SK-N-MC (cell line): ENCODE results near the gene PWP1.
"Not testable (repeated sequence)": the region's sequence is repeated elsewhere in the genome, so short reads cannot be mapped to it uniquely, and the experiment has no call there.

Experiments
- DNase-seq: peaks from one replicate; pipeline ENCODE4 v3.0.0-alpha.2; 2011; ENCODE audit warnings: low read depth, low spot score
- H3K27ac ChIP-seq: fragments of 200-600 bp; sonication (generic); 2 replicates; pipeline ENCODE4 v1.5.1; 2016; ENCODE audit warnings: mixed run types
- H3K36me3 ChIP-seq: fragments of 200-600 bp; sonication (generic); 2 replicates; pipeline ENCODE4 v1.6.1; 2017; ENCODE audit warnings: antibody characterized with exemption, low read length, mixed read lengths; ENCODE audit not compliant: insufficient read depth
- H3K4me3 ChIP-seq: fragments of 200-600 bp; sonication (generic); 2 replicates; pipeline ENCODE4 v1.5.1; 2016
- H3K9ac ChIP-seq: fragments of 200-600 bp; sonication (generic); 2 replicates; pipeline ENCODE4 v1.8.0; 2017; ENCODE audit warnings: mixed run types, mixed read lengths; ENCODE audit not compliant: insufficient read length
- H3K9me3 ChIP-seq: fragments of 200-600 bp; sonication (generic); 2 replicates; pipeline ENCODE4 v1.6.1; 2017; ENCODE audit warnings: low read depth, mild to moderate bottlenecking, antibody characterized with exemption, low read length, moderate library complexity, mixed read lengths
- EZH2 ChIP-seq: fragments of 200-600 bp; sonication (generic); IDR thresholded peaks from one replicate; pipeline ENCODE4 v1.6.1; 2017; ENCODE audit warnings: antibody characterized with exemption
- FOXP2 ChIP-seq: optimal IDR thresholded peaks from 2 replicates; pipeline ENCODE3; 2011; ENCODE audit warnings: mild to moderate bottlenecking, moderate library complexity; ENCODE audit not compliant: insufficient read depth; ENCODE audit errors: extremely low read length, control extremely low read depth
- POLR2AphosphoS5 ChIP-seq: IDR thresholded peaks from 2 replicates; pipeline ENCODE4 v1.6.1; 2012; ENCODE audit warnings: mild to moderate bottlenecking, low read depth, low read length, borderline replicate concordance

PWP1 gene

DNA sequence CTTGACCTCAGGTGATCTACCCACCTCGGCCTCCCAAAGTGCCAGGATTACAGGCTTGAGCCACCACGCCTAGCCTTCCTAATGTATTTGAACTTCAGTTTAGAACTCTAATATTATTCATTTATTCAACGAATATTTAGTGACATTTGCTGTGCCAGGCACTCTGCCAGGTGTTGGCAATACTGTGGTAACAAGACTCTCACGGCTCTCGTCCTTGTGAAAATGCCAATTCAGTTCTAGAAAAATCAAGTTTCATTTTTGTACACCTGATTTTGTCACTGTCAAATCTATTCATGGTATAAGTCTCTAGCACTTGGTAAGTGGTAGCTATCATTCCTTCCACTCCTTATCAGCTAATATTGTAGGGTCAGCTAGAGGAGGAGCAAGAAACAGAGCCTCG lies 6.3 kb upstream of the PWP1 start:
- H3K27ac ChIP-seq: no peak overlapping the region
- no peaks in the 10 kb centered on the region for H3K36me3 ChIP-seq
- no peak overlapping the region for H3K4me3 ChIP-seq
- H3K9ac ChIP-seq: no peak overlapping the region
- no peaks in the 10 kb centered on the region for H3K9me3 ChIP-seq
- no peak for DNase-seq
- no peak for TF ChIP-seq FOXP2
- TF ChIP-seq EZH2: no peak
- TF ChIP-seq POLR2AphosphoS5: no peak

DNA sequence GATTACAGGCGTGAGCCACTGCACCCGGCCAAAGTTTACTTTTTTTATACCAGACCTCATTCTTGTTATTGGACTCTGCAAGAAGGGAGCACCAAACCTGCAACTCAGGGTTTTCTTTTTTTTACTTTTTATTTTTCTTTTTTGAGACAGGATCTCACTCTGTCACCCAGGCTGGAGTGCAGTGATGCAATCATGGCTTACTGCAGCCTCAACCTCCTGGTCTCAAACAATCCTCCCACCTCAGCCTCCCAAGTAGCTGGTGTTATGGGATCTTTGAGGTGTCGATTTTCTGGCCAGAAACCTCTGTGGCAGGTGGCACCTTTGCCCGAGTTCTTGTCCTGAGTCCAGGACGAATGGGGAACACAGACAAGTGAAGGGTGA lies 4.2 kb upstream of the PWP1 start:
- Histone ChIP-seq H3K4me3 (no peak overlapping the region), H3K27ac (no peak overlapping the region), H3K9me3 (no peaks in the 10 kb centered on the region), H3K36me3 (no peaks in the 10 kb centered on the region), H3K9ac (no peak overlapping the region)
- no peak for DNase-seq
- TF ChIP-seq EZH2 (no peak), POLR2AphosphoS5 (no peak), FOXP2 (no peak)

DNA sequence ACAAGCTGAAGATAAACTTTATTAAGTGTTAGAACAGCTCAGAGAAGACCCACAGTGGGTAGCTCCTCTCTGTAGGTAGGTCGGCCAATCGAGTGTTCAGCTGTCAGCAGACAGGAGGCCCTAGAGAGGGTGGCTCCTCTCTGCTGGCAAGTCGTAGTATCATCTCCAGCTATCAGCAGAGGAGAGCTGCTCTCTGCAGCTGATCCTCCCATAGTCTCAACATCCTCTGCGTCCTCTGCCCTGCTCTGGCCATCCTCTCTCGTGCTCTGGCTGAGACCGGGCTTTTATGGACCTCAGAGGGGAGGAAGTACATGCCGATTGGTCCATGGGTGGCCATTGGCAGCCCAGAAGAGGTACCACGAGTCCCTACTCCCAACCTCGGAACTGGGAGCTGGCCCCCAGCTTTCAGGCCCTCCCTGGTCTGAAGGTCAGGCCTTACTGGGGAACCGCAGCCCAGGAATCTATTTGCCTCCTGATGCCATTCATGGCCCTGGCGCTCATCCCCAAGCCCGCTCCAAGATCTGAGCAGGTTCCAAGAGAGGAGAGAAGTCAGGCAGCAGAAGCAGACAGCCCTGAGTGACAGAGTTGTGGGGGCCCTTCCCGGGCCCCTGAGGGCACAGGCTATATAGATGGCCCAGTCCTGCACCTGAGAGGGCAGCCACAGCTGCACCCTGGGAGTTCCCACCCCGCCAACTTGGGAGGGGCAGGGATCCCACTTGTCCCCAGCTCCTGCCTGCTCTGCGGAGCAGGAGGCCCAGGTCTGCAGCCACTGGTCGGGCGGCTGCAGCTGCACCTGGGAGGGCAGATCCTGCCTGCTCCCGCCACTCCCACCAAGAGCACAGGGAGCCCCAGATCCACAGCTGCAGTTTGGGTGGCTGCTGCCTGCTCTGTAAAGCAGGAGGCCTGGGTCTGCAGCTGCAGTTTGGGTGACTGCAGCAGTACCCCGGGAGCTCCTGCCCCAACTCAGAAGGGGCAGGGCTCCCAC lies 3.5 kb upstream of the PWP1 start:
- Histone ChIP-seq H3K9ac (no peak overlapping the region), H3K27ac (no peak overlapping the region), H3K36me3 (no peaks in the 10 kb centered on the region; the same call in 1 of the 2 replicates), H3K4me3 (no peak overlapping the region), H3K9me3 (no peaks in the 10 kb centered on the region)
- DNase-seq: no peak
- TF ChIP-seq POLR2AphosphoS5: no peak
- no peak for TF ChIP-seq EZH2
- no peak for TF ChIP-seq FOXP2

DNA sequence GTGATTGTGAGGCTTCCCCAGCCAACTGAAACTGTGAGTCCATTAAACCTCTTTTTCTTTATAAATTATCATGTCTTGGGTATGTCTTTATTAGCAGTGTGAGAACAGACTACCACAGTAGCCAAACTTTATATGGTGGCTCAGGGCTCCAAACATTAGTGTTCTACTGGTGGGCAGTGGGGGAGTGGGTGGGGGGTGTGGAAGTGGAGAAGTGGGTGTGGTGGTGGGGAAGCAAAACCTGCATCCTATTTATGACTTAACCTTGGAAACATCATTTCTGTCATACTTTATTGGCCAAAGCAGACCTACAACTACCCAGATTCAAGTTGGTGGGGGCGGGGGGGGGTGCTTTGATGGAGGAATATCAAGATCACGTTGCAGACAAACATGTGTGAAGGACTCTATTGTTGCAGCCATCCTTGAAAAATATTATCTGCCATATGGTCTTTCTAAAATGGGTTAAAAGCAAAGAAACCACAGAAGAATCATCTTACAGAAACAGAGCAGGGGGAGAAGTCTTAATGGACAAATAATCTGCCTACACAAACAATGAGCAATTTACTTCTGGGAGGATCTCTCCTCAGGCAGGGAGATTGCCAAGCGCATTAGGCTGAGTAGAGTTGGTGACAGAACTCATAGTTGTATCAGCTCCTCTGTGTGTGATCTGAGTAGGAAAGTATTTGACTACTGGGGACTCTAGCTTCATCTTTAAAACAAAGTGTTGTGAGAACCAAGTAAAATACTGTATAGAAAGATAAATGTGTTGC lies 1.4 kb upstream of the PWP1 start:
- Histone ChIP-seq H3K36me3 (peaks cover 11% of the 10 kb centered on the region), H3K9me3 (no peaks in the 10 kb centered on the region), H3K4me3 (peak overlapping the region; percentile 94; the same call in 1 of the 2 replicates), H3K27ac (no peak overlapping the region), H3K9ac (no peak overlapping the region)
- no peak for DNase-seq
- TF ChIP-seq POLR2AphosphoS5: no peak
- no peak for TF ChIP-seq EZH2
- no peak for TF ChIP-seq FOXP2

DNA sequence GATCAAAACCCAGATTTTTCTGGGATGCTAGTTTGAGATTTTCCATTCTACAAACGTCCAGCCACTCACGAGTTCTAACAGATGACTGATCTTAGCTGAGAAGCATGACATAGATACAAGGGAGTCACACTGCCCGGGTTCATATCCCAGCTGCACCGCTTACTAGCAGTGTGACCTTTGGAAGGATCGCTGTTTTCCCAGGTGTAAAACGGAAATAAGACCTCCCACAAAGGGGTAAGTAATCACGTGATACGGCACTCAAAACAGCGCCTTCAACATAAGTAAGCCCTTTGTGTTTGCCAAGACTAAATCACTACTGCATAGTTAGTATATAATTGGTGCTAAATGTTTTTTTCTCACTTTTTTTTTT lies 624 bp upstream of the PWP1 start:
- DNase-seq: no peak
- H3K9ac ChIP-seq: peak overlapping the region; percentile 92
- no peaks in the 10 kb centered on the region for H3K9me3 ChIP-seq
- TF ChIP-seq FOXP2 (no peak), EZH2 (no peak), POLR2AphosphoS5 (no peak)
- H3K27ac ChIP-seq: peak overlapping the region; percentile 20; the same call in 1 of the 2 replicates
- peaks cover 18% of the 10 kb centered on the region for H3K36me3 ChIP-seq
- peak overlapping the region; percentile 94 for H3K4me3 ChIP-seq

GRCh38 chr12:107695772-107696171 lies 10.2 kb downstream of the PWP1 start:
- Histone ChIP-seq H3K36me3 (peaks cover 96% of the 10 kb centered on the region), H3K27ac (peak overlapping the region; percentile 25; the same call in 1 of the 2 replicates)
- not testable (repeated sequence) for DNase-seq, H3K9ac ChIP-seq, H3K9me3 ChIP-seq, H3K4me3 ChIP-seq

GRCh38 chr12:107702106-107702505 lies 16.5 kb downstream of the PWP1 start:
- no peak overlapping the region for H3K27ac ChIP-seq
- TF ChIP-seq EZH2 (no peak), POLR2AphosphoS5 (no peak), FOXP2 (no peak)
- peaks cover 87% of the 10 kb centered on the region for H3K36me3 ChIP-seq

GRCh38 chr12:107704041-107704440 lies 18.4 kb downstream of the PWP1 start:
- no peak overlapping the region for H3K9ac ChIP-seq
- peaks cover 82% of the 10 kb centered on the region for H3K36me3 ChIP-seq
- no peak overlapping the region for H3K27ac ChIP-seq
- TF ChIP-seq FOXP2 (no peak), POLR2AphosphoS5 (no peak), EZH2 (no peak)
- DNase-seq: no peak
- H3K9me3 ChIP-seq: 0 out of 2 replicates have a peak, but pooled peaks cover 7% of the 10 kb centered on the region
- no peak overlapping the region for H3K4me3 ChIP-seq

More at GRCh38 chr12:107702106-107702505, 16.5 kb downstream of the PWP1 start:
- DNase-seq: no peak
- no peak overlapping the region for H3K4me3 ChIP-seq
- H3K9ac ChIP-seq: no peak overlapping the region
- H3K9me3 ChIP-seq: 0 out of 2 replicates have a peak, but pooled peaks cover 7% of the 10 kb centered on the region

- peaks cover 79% of the 10 kb centered on the region for H3K36me3 ChIP-seq
- not testable (repeated sequence) for H3K27ac ChIP-seq, H3K9me3 ChIP-seq, H3K4me3 ChIP-seq, H3K9ac ChIP-seq, DNase-seq
These were observed 19.9 kb downstream of the PWP1 start for GRCh38 chr12:107705522-107705921.
